Non-pigmented ciliary epithelial cell (primary cell): ENCODE results near the gene GPRASP2.
"Not testable (repeated sequence)": the region's sequence is repeated elsewhere in the genome, so short reads cannot be mapped to it uniquely, and the experiment has no call there.

Experiments
- DNase-seq: peaks from one replicate; pipeline ENCODE4 v3.0.0-alpha.2; 2010; ENCODE audit warnings: low read depth

The GPRASP2 gene

DNA sequence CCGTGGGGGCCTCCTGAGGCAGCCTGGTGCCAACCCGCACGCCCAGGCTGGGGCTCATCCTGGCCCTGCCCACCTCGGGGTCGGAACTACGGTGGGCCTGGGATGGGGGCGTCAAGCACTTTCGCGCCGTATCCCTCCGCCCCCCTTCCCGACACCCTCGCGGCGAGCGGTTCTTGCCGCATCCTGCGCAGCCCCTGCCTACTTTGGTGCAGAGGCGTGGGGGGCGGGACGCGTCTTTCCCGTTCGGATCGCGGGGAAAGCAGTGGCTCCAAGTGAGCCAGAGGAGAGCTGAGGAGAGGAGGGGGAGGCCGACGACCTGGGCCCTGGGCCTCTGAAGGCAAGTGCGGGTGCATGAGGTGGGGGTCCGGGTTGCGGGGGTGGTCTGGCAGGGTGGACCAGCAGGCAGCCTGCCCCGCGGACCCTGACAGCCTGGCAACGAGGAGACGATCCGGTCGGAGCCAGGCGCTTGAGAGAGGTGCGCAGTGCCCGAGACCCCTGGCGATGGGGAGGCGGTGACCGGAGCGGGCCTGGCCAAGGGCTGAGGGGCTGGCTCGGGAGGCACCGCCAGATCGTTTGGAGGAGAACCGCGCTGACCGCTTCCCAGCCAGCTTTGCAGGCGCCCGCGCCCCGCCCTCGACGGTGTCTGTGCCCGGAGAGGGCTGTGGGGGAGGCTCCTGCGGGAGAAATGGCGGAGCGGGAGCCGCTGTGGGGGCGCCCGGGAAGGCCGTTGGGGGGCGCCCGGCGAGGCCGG lies at the start of gene GPRASP2:
Gene GPRASP2, plus strand, starts transcription at position 233 of the 751 bp plus-strand sequence. CDS start 2,422 bp downstream, outside the sequence.
- no peak for DNase-seq

DNA sequence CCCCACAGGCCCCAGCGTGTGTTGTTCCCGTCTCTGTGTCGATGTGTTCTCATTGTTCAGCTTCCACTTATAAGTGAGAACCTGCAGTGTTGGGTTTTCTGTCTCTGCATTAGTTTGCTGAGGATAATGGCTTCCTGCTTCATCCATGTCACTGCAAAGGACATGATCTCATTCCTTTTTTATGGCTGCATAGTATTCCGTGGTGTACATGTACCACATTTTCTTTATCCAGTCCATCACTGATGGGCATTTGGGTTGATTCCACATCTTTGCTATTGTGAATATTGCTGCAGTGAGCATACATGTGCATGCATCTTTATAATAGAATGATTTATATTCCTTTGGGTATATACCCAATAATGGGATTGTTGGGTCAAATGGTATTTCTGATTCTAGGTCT lies 48.4 kb upstream of the GPRASP2 start:
- DNase-seq = not testable (repeated sequence)

DNA sequence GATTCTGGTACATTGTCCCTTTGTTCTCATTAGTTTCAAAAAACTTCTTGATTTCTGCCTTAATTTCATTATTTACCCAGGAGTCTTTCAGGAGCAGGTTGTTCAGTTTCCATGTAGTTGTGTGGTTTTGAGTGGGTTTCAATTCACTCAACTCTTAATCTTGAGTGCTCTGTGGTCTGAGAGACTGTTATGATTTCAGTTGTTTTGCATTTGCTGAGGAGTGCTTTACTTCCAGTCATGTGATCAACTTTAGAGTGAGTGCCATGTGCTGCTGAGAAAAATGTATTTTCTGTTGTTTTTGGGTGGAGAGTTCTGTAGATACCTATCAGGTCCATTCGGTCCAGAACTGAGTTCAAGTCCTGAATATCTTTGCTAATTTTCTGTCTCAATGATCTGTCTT lies 45.2 kb upstream of the GPRASP2 start:
- DNase-seq = not testable (repeated sequence)

DNA sequence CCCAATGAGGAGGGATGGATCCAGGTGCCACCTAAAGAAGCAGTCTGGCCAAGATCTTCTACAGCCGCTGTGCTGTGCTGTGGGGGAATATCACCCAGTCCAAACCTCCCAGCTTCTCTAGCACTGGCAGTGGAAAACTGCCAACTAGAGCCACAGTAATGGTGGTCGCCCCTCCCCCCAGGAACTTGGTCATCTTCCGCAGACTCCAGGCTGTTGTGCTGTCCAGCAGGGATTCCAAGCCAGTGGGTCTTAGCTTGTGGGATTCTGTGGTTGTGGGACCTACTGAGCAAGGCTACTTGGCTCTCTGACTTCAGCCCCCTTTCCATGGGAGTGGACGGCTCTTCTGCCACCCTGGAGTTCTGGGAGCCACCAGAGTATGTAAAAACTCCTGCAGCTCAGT lies 42.7 kb upstream of the GPRASP2 start:
- no peak for DNase-seq

DNA sequence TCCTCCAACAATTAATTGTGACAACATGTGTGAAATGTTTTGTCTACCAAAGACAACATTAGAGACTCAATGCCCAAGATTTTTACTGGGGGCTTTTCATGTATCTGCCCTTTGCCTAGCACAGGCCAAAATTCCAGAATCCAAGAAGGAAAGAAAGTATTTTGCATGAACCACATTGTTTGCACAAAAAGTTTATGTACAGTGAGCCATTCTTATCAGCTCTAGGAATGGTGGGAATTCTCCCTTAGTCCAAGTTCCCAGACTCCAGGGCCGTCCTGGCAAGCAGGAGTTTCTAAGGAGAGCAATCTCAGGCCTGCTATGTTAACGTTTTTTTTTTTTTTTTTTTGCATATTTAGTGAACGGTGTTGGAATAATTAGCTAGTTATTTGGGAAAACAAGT lies 39.4 kb upstream of the GPRASP2 start:
- DNase-seq = no peak

DNA sequence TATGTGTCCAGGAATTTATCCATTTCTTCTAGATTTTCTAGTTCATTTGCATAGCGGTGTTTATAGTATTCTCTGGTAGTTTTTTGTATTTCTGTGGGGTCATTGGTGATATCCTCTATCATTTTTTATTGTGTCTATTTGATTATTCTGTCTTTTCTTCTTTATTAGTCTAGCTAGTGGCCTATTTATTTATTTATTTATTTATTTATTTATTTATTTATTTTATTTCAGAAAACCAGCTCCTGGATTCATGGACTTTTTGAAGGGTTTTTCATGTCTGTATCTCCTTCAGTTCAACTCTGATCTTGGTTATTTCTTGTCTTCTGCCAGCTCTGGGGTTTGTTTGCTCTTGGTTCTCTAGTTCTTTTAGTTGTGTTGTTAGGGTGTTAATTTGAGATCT lies 34.8 kb upstream of the GPRASP2 start:
- DNase-seq = not testable (repeated sequence)

DNA sequence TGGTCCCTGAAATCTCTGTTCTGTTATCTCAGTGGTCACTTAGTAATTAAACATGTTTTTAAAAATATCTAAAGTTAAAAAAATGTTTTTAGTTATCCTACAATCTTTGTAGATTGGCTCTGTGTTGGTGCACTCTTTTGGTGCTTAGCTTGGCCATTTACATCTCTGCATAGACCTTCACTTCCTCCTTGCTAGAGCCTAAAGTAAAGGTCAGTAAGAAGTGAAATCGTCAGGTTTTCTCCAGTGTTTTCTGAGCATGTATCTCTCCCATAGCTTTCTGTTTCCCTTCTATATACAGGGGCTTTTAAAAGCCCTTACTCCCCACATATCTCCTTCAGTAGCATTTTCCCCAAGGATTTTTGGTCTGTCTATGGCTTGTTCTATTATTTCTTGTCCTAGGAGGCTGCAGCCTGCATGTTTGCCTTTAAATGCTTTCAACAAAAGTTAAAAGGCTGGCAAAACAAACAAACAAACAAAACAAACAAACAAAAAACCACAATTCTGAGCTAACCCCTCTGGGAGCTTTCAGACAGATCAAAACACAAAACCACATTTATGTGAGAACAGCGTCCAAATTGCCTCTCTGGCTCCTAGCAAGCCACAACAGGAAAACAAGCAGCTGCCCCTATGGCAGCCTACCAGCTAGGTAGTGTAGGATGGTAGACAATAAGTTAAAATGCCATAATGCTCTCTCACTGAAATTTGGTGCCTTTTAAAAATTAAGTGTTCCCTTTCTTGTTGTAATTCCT lies 27.3 kb upstream of the GPRASP2 start:
- no peak for DNase-seq

DNA sequence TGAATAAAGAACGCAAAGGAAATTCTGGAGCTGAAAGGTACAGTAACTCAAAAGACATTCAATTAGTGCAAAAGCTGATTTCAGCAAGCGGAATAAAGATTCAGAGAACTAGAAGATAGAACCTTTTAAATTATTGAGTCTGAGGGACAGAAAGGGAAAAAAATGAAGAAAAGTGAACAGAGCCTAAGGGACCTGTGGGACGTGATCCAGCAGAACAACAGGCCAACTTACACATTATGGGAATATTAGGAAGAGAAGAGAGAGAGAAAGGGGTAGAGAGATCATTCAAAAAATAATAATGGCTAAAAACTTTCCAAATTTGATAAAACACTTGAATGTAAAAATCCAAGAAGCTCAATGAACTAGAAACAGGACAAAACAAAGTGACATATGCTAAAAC lies 17.5 kb upstream of the GPRASP2 start:
- no peak for DNase-seq

DNA sequence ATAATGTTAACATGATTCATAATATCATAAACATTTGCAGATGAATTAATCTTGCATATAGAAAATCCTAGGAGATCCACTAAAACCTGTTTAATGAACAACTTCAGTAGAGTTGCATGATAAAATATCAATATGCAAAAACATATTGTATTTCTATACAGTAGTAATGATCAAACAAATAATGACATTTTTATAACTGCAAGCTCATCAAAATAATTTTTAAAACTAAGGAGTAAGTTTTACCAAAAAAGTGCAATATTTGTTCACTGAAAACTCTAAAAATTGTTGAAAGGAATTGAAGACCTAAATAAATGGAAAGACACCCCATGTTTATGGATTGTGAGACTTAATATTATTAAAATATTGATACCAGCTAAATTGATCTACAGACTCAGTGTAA lies 15.9 kb upstream of the GPRASP2 start:
- DNase-seq = no peak

DNA sequence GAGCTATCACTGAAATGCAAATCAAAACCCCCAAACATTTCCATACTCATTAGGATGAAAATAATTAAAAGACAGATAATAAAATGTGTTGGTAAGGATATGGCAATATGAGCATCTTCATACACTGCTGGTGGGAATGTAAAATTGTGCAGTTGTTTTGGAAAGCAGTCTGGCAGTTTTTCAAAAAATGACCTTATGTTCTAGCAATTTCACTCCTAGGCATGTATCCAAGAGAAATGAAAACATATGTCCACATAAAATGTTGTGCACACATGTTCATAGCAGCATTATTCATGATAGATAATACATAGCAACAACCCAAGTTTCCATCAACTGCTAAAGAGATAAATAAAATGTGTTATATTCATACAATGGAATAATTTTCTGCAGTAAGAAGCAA lies 14.8 kb upstream of the GPRASP2 start:
- no peak for DNase-seq

DNA sequence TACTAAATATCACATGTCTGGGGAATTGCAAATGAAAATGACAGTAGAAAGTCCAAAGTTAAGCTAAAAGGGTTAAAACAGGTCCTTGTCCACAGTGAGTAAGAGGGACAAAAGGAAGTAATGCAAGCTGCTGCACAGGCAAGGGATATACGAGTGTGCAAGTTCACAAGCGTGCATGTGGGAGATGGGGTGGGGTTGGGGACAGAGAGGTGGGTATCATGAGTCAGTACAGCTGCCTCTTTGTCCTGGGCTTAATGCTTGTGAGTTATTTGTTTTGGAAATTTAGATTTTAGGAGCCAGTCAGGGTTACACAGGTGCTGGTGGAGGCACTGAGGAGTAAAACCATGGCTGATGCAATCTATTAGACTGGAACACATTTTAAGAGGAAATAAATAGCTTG lies 3.3 kb upstream of the GPRASP2 start:
- DNase-seq = no peak

DNA sequence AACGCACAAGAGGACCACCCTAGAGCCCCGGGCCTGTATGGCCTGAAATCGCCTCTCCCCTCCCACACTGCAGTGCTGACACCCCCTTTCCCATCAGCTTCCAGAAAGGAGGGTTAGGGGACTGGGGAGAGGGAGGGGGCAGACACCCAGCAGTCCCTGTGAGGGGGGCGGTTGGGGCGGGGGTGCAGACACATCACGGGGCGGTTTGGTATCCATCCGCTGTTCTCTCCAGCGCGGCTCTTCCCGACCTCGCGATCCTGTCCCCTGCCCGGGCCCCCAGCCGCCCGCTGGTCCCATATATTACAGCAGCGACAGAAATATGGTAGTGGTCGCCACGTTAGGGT lies 404 bp upstream of the GPRASP2 start:
- no peak for DNase-seq

DNA sequence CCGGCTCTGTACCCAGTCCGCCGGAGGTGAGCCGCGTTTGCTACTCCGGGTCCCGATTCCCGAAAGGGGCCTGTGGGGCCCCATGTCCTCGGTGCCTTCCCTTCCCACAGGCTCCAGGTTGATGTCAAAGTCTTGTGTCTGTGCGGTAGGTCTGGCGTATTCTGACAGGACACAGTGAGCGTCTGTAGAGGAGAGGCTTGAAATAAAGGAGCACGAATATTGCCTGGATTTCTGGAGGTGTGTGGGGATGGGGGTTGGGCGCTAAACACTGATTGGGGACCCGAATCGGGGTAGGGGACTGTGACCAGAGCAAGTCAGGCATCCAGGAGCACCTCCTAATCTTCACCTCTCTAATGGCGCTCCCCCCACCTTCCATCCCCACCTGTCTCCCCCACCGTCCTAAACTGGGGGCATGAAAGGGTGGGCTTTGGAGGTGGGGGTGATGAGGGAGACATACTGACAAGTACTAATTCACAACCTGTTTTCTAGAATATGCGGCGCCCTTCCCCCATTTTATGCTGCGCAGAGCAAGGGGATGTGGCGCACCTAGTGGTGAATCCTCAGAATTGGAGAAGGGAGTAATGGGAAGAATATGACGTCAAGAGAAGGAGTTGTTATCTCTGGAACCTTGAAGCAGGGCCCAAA lies 855 bp downstream of the GPRASP2 start:
- DNase-seq = no peak

DNA sequence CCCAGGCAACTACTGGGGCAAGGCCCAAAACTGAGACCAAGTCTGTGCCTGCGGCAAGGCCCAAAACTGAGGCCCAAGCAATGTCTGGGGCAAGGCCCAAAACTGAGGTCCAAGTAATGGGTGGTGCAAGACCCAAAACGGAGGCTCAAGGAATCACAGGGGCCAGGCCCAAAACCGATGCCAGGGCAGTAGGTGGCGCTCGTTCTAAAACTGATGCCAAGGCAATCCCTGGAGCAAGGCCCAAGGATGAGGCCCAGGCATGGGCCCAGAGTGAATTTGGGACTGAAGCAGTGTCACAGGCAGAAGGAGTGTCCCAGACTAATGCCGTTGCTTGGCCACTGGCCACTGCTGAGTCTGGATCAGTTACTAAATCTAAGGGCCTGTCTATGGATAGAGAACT lies 2.7 kb downstream of the GPRASP2 start:
- DNase-seq = no peak

DNA sequence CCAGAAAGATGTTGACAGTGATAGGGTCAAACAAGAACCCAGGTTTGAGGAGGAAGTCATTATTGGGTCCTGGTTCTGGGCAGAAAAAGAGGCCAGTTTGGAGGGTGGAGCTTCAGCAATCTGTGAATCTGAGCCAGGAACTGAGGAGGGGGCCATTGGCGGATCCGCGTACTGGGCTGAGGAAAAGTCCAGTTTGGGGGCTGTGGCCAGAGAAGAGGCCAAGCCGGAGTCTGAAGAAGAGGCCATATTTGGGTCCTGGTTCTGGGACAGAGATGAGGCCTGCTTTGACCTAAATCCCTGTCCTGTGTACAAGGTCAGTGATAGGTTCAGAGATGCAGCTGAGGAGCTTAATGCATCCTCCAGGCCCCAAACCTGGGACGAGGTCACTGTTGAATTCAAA lies 3.7 kb downstream of the GPRASP2 start:
- DNase-seq = no peak

DNA sequence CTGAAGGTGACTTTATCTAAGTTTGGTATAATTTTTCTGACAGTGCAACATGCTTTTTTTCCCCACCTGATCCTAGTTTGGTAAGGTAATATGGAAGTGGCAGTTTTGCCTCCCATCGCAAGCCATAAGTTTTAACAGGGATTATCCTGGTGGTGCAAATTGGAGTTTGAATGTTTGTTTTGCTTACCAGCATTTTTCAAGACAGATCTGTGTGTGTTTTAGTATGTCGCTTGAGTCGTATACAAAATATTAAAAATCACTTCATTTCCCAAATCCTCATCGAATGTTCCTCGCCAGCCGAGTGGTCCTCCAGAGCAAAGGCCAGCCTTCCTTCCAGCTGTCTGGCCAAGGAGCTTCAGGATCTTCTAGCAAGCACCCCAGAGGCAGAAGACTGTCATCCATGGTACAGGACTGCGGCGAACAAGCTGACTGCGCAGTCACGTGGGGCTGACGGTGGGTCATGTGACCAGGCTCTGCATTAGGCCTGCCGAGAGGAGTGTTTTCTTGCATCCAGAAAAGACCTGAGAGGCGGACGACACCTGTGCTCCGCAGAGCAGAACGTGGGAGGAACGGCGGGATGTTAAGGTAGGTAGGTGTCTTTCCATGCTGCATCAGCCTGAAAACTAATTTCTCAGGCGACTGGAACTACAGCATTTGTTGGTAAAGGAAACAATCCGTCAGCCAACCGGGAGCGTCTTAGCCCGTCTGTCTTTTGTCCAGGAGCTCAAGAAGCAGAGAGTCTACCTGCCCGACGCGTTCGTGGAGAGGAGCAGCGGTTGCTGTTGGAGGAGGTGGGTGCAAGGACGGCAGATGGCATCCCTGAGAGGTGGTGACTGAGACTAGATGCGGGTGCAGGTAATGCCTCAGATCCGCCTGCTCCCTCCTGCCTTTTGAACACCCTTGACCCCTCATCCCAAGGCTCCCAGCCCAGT lies 8.3 kb downstream of the GPRASP2 start, which contains the start of gene GPRASP3:
Gene GPRASP3, plus strand, starts transcription at position 507 of the 932 bp plus-strand sequence. CDS start 28,253 bp downstream, outside the sequence.
- no peak for DNase-seq

DNA sequence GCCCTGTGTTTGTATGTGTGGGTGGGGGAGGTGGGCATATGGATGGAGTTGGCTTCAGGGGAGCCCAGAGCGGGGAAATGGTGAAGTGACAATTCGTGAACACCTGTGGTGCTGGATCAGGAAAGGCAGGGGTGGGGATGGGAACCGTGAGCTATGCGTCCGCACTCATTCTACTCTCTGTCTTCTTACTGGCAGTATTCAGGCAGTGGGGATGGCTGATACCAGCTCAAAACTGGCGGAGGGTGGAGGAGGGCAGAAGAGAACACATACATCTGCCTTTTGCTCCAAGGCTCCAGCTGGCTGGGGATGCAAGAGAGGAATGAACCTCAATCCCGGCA lies 8.9 kb downstream of the GPRASP2 start:
- not testable (repeated sequence) for DNase-seq

DNA sequence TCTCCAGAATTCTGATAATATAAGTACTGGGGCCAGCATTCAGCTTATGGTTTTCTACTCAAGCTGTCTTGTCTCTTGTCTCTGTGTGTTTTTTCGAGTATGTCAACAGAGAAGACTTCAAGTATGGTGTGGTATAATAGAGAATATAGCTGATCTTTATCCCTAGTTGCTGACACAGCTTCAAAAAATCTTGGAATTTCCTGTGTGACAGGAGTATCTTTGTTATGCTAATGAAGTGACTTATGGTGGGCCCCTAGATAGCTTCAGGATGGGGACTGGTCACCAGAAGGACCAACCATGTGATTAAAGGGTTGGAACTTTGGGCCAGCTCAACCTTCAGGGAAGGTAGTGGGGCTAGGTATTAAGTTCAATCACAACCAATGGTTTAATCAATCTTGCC lies 11.2 kb downstream of the GPRASP2 start:
- DNase-seq = no peak

DNA sequence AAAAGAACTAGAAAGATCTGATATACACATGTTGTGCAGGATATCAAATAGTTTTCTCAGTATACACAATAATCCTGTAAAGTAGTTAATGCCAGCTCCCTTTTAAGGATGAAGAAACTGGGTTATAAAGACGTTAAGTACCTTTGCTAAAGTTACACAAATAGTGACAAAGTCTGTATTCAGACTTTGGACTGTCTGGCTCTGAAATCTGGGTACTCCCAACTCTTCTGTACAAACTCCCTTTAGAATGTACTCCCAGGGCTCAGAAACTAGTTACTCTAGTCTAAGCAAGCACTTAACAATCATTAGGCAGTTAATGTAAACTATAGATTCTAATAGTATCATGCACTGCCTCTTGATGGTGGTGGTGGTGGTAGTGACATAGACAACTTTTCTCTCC lies 15.5 kb downstream of the GPRASP2 start:
- no peak for DNase-seq

DNA sequence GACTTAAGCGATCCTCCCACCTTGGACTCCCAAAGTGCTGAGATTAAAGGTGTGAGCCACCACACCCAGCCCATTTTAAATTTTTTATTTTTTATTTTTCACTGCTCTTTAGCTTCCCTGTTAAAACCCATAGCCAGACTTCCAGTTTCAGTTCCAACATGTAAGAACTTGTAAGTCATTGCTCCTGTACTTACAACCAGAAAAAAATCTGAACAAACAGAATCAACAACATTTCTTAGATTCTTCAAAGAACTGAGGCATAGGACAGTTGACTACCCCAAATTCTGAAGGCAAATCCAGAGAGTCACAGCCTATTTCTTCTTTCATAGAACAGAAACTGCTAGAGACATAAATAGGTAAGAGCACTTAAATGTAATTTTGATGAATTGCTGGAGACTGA lies 16.4 kb downstream of the GPRASP2 start:
- DNase-seq = no peak

DNA sequence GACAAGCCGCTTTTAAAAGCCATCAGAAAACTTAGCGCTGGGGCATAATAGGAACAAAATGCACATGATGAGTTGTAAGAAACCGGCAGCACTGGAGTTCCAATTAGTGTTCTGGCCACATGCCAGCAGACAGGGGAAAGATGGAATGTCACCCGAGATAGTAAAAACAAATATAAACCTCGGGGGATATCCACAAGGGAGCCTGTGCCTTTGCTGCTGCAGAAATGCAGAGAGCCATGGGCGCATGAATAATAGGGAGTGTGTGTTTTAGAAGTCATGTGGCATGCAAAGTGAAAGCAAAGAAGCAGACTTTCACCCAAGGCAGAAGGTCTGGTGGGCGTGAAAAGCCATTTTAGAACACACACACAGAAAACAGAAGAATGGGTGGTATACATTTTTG lies 27.4 kb downstream of the GPRASP2 start:
- DNase-seq = no peak

DNA sequence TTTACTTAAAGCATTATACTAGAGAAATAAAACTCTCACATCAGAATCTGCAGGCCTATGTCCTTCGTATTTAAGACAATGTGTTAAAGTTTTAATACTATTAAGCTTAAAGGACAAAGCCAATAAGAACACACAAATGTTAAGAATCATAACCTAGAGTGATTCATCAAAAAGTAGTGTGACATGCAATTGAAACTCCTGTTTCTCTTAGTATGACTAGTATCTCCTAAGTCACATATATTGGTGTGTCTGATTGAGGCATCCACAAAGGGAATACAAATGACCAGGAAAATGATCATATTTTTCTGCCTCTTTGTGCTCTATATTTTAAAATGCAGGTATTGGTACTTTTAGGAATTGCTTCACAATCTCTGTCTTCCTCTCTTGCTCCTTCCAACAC lies 32.1 kb downstream of the GPRASP2 start:
- no peak for DNase-seq
